ENCODE results near the gene ABHD17A.

The ABHD17A gene

GRCh38 chr19:1850809-1851653 is 34.3 kb downstream of the ABHD17A start:
- DNase-seq: no peak

- DNase-seq: no peak
Observed at GRCh38 chr19:1849886-1850398, 35.4 kb downstream of the ABHD17A start.

GRCh38 chr19:1849132-1849474 is 36.2 kb downstream of the ABHD17A start:
- no peak for DNase-seq

GRCh38 chr19:1848399-1849131 is 36.7 kb downstream of the ABHD17A start, which contains the start of gene REXO1:
TSS of gene REXO1 (minus strand) at chr19:1848483. CDS start at chr19:1848358, 125 bp downstream.
- DNase-seq: peak; percentile 96 to 98

- peak in 1 of 2 donors; percentile 24 for DNase-seq
Observed at GRCh38 chr19:1847684-1848398, 37.5 kb downstream of the ABHD17A start.

- no peak for DNase-seq
Observed at GRCh38 chr19:1847348-1847683, 38.0 kb downstream of the ABHD17A start.

GRCh38 chr19:1846517-1847204 is 38.6 kb downstream of the ABHD17A start:
- DNase-seq: no peak

- DNase-seq: no peak
Observed at GRCh38 chr19:1845642-1846041, 39.7 kb downstream of the ABHD17A start.

- no peak for DNase-seq
Observed at GRCh38 chr19:1845125-1845515, 40.2 kb downstream of the ABHD17A start.

GRCh38 chr19:1844513-1845124 is 40.7 kb downstream of the ABHD17A start:
- DNase-seq: no peak

- DNase-seq: no peak
Observed at GRCh38 chr19:1843646-1844394, 41.5 kb downstream of the ABHD17A start.

GRCh38 chr19:1843116-1843515 is 42.2 kb downstream of the ABHD17A start:
- no peak for DNase-seq

- no peak for DNase-seq
Observed at GRCh38 chr19:1841209-1841924, 43.9 kb downstream of the ABHD17A start.

- DNase-seq: no peak
Observed at GRCh38 chr19:1840541-1841115, 44.7 kb downstream of the ABHD17A start.

- DNase-seq: no peak
Observed at GRCh38 chr19:1839658-1840540, 45.4 kb downstream of the ABHD17A start.

GRCh38 chr19:1837625-1838105 is 47.6 kb downstream of the ABHD17A start:
- DNase-seq: peak; percentile 37 to 61

GRCh38 chr19:1837222-1837565 is 48.1 kb downstream of the ABHD17A start:
- no peak for DNase-seq

GRCh38 chr19:1836458-1837221 is 48.7 kb downstream of the ABHD17A start:
- DNase-seq: no peak

GRCh38 chr19:1833540-1833939 is 51.8 kb downstream of the ABHD17A start:
- no peak for DNase-seq

Data from CD4-positive, alpha-beta T cell treated with Interferon alpha-2 for 1 hour (primary cell).